ENCODE data around the gene CCDC146. TPM values are rescaled to one million over a fixed set of nuclear protein-coding genes. Genes with fewer than 3 reads are reported as not detected.
"Not testable (repeated sequence)": the region's sequence is repeated elsewhere in the genome, so short reads cannot be mapped to it uniquely, and the experiment has no call there.

The CCDC146 gene
- total and polyA plus RNA-seq, 2 donors: 8.7 to 15.6 TPM

- DNase-seq (ENCODE audit: low read depth in 6 of 9, low spot score in 9 of 9): no peak
- 93% methylated on average over 1 of the region's 1 CpG for WGBS
Measured at GRCh38 chr7:77226357-77226839, 104.0 kb downstream of the CCDC146 start.

GRCh38 chr7:77228795-77229194 lies 106.4 kb downstream of the CCDC146 start:
- H3K9me3 ChIP-seq (ENCODE audit: control insufficient read depth in 2 of 2, insufficient read depth in 1 of 2, low read length in 1 of 2); H3K36me3 ChIP-seq (ENCODE audit: control insufficient read depth in 2 of 2, insufficient read depth in 2 of 2, low read length in 1 of 2); H3K4me3 ChIP-seq (ENCODE audit: low read length in 2 of 2); H3K27me3 ChIP-seq (ENCODE audit: control insufficient read depth in 2 of 2, insufficient read depth in 1 of 2, low read length in 1 of 2); H3K27ac ChIP-seq (ENCODE audit: low read depth in 1 of 2, low read length in 1 of 2); H3K4me1 ChIP-seq (ENCODE audit: control insufficient read depth in 2 of 2, insufficient read depth in 2 of 2, low read length in 2 of 2); DNase-seq (ENCODE audit: low read depth in 6 of 9, low spot score in 9 of 9): not testable (repeated sequence)

More at GRCh38 chr7:77226357-77226839, 104.0 kb downstream of the CCDC146 start:
- no peak overlapping the region for H3K27ac ChIP-seq (ENCODE audit: low read depth in 1 of 2, low read length in 1 of 2)
- no peaks in the 10 kb centered on the region for H3K9me3 ChIP-seq (ENCODE audit: control insufficient read depth in 2 of 2, insufficient read depth in 1 of 2, low read length in 1 of 2)
- H3K4me1 ChIP-seq (ENCODE audit: control insufficient read depth in 2 of 2, insufficient read depth in 2 of 2, low read length in 2 of 2): peaks cover 11 to 30% of the 10 kb centered on the region in 2 donors
- H3K4me3 ChIP-seq (ENCODE audit: low read length in 2 of 2): no peak overlapping the region
- no peaks in the 10 kb centered on the region for H3K27me3 ChIP-seq (ENCODE audit: control insufficient read depth in 2 of 2, insufficient read depth in 1 of 2, low read length in 1 of 2)
- no peaks in the 10 kb centered on the region for H3K36me3 ChIP-seq (ENCODE audit: control insufficient read depth in 2 of 2, insufficient read depth in 2 of 2, low read length in 1 of 2)

GRCh38 chr7:77232467-77232866 lies 110.1 kb downstream of the CCDC146 start:
- H3K9me3 ChIP-seq (ENCODE audit: control insufficient read depth in 2 of 2, insufficient read depth in 1 of 2, low read length in 1 of 2): no peaks in the 10 kb centered on the region

GRCh38 chr7:77235276-77235675 lies 112.9 kb downstream of the CCDC146 start:
- 98% methylated on average over 2 of the region's 2 CpGs for WGBS

More at GRCh38 chr7:77232467-77232866, 110.1 kb downstream of the CCDC146 start:
- Histone ChIP-seq H3K27ac (ENCODE audit: low read depth in 1 of 2, low read length in 1 of 2) (no peak overlapping the region), H3K36me3 (ENCODE audit: control insufficient read depth in 2 of 2, insufficient read depth in 2 of 2, low read length in 1 of 2) (no peaks in the 10 kb centered on the region), H3K4me1 (ENCODE audit: control insufficient read depth in 2 of 2, insufficient read depth in 2 of 2, low read length in 2 of 2) (no peaks in the 10 kb centered on the region), H3K27me3 (ENCODE audit: control insufficient read depth in 2 of 2, insufficient read depth in 1 of 2, low read length in 1 of 2) (no peaks in the 10 kb centered on the region), H3K4me3 (ENCODE audit: low read length in 2 of 2) (no peak overlapping the region)
- 99% methylated on average over 2 of the region's 2 CpGs for WGBS
- no peak for DNase-seq (ENCODE audit: low read depth in 6 of 9, low spot score in 9 of 9)

GRCh38 chr7:77238703-77239136 lies 116.3 kb downstream of the CCDC146 start:
- H3K27ac ChIP-seq (ENCODE audit: low read depth in 1 of 2, low read length in 1 of 2): no peak overlapping the region

More at GRCh38 chr7:77235276-77235675, 112.9 kb downstream of the CCDC146 start:
- Histone ChIP-seq H3K27ac (ENCODE audit: low read depth in 1 of 2, low read length in 1 of 2) (no peak overlapping the region), H3K9me3 (ENCODE audit: control insufficient read depth in 2 of 2, insufficient read depth in 1 of 2, low read length in 1 of 2) (no peaks in the 10 kb centered on the region), H3K27me3 (ENCODE audit: control insufficient read depth in 2 of 2, insufficient read depth in 1 of 2, low read length in 1 of 2) (no peaks in the 10 kb centered on the region), H3K4me1 (ENCODE audit: control insufficient read depth in 2 of 2, insufficient read depth in 2 of 2, low read length in 2 of 2) (peaks cover 4% of the 10 kb centered on the region in 2 donors), H3K4me3 (ENCODE audit: low read length in 2 of 2) (no peak overlapping the region), H3K36me3 (ENCODE audit: control insufficient read depth in 2 of 2, insufficient read depth in 2 of 2, low read length in 1 of 2) (no peaks in the 10 kb centered on the region)
- no peak for DNase-seq (ENCODE audit: low read depth in 6 of 9, low spot score in 9 of 9)

GRCh38 chr7:77239471-77239870 lies 117.1 kb downstream of the CCDC146 start:
- no peaks in the 10 kb centered on the region for H3K27me3 ChIP-seq (ENCODE audit: control insufficient read depth in 2 of 2, insufficient read depth in 1 of 2, low read length in 1 of 2)
- peak in 1 of 9 donors; percentile 25 for DNase-seq (ENCODE audit: low read depth in 6 of 9, low spot score in 9 of 9)
- WGBS: 65% methylated on average over 3 of the region's 3 CpGs
- H3K36me3 ChIP-seq (ENCODE audit: control insufficient read depth in 2 of 2, insufficient read depth in 2 of 2, low read length in 1 of 2): no peaks in the 10 kb centered on the region
- no peaks in the 10 kb centered on the region for H3K9me3 ChIP-seq (ENCODE audit: control insufficient read depth in 2 of 2, insufficient read depth in 1 of 2, low read length in 1 of 2)
- H3K4me1 ChIP-seq (ENCODE audit: control insufficient read depth in 2 of 2, insufficient read depth in 2 of 2, low read length in 2 of 2): peaks cover 4 to 7% of the 10 kb centered on the region in 2 donors
- H3K27ac ChIP-seq (ENCODE audit: low read depth in 1 of 2, low read length in 1 of 2): no peak overlapping the region
- no peak overlapping the region for H3K4me3 ChIP-seq (ENCODE audit: low read length in 2 of 2)

More at GRCh38 chr7:77238703-77239136, 116.3 kb downstream of the CCDC146 start:
- 91% methylated on average over 2 of the region's 2 CpGs for WGBS
- H3K9me3 ChIP-seq (ENCODE audit: control insufficient read depth in 2 of 2, insufficient read depth in 1 of 2, low read length in 1 of 2): no peaks in the 10 kb centered on the region
- H3K4me1 ChIP-seq (ENCODE audit: control insufficient read depth in 2 of 2, insufficient read depth in 2 of 2, low read length in 2 of 2): peaks cover 4 to 7% of the 10 kb centered on the region in 2 donors
- no peaks in the 10 kb centered on the region for H3K36me3 ChIP-seq (ENCODE audit: control insufficient read depth in 2 of 2, insufficient read depth in 2 of 2, low read length in 1 of 2)
- no peak overlapping the region for H3K4me3 ChIP-seq (ENCODE audit: low read length in 2 of 2)
- peak in 2 of 9 donors; percentile 21 to 37 for DNase-seq (ENCODE audit: low read depth in 6 of 9, low spot score in 9 of 9)
- no peaks in the 10 kb centered on the region for H3K27me3 ChIP-seq (ENCODE audit: control insufficient read depth in 2 of 2, insufficient read depth in 1 of 2, low read length in 1 of 2)

- Histone ChIP-seq H3K4me1 (ENCODE audit: control insufficient read depth in 2 of 2, insufficient read depth in 2 of 2, low read length in 2 of 2) (peaks cover 4 to 7% of the 10 kb centered on the region in 2 donors), H3K27ac (ENCODE audit: low read depth in 1 of 2, low read length in 1 of 2) (no peak overlapping the region), H3K4me3 (ENCODE audit: low read length in 2 of 2) (no peak overlapping the region), H3K27me3 (ENCODE audit: control insufficient read depth in 2 of 2, insufficient read depth in 1 of 2, low read length in 1 of 2) (no peaks in the 10 kb centered on the region), H3K36me3 (ENCODE audit: control insufficient read depth in 2 of 2, insufficient read depth in 2 of 2, low read length in 1 of 2) (no peaks in the 10 kb centered on the region), H3K9me3 (ENCODE audit: control insufficient read depth in 2 of 2, insufficient read depth in 1 of 2, low read length in 1 of 2) (no peaks in the 10 kb centered on the region)
- no peak for DNase-seq (ENCODE audit: low read depth in 6 of 9, low spot score in 9 of 9)
- WGBS: 98% methylated on average over 2 of the region's 2 CpGs
Measured at GRCh38 chr7:77242068-77242467, 119.7 kb downstream of the CCDC146 start.

GRCh38 chr7:77242554-77242953 lies 120.1 kb downstream of the CCDC146 start:
- Histone ChIP-seq H3K27me3 (ENCODE audit: control insufficient read depth in 2 of 2, insufficient read depth in 1 of 2, low read length in 1 of 2) (no peaks in the 10 kb centered on the region), H3K27ac (ENCODE audit: low read depth in 1 of 2, low read length in 1 of 2) (no peak overlapping the region), H3K4me3 (ENCODE audit: low read length in 2 of 2) (no peak overlapping the region), H3K36me3 (ENCODE audit: control insufficient read depth in 2 of 2, insufficient read depth in 2 of 2, low read length in 1 of 2) (no peaks in the 10 kb centered on the region), H3K4me1 (ENCODE audit: control insufficient read depth in 2 of 2, insufficient read depth in 2 of 2, low read length in 2 of 2) (peaks cover 4 to 7% of the 10 kb centered on the region in 2 donors), H3K9me3 (ENCODE audit: control insufficient read depth in 2 of 2, insufficient read depth in 1 of 2, low read length in 1 of 2) (no peaks in the 10 kb centered on the region)
- 61% methylated on average over 2 of the region's 2 CpGs for WGBS
- DNase-seq (ENCODE audit: low read depth in 6 of 9, low spot score in 9 of 9): no peak

- WGBS: 98% methylated on average over 6 of the region's 6 CpGs
- Histone ChIP-seq H3K9me3 (ENCODE audit: control insufficient read depth in 2 of 2, insufficient read depth in 1 of 2, low read length in 1 of 2) (no peaks in the 10 kb centered on the region), H3K27ac (ENCODE audit: low read depth in 1 of 2, low read length in 1 of 2) (no peak overlapping the region), H3K4me3 (ENCODE audit: low read length in 2 of 2) (no peak overlapping the region), H3K27me3 (ENCODE audit: control insufficient read depth in 2 of 2, insufficient read depth in 1 of 2, low read length in 1 of 2) (no peaks in the 10 kb centered on the region), H3K36me3 (ENCODE audit: control insufficient read depth in 2 of 2, insufficient read depth in 2 of 2, low read length in 1 of 2) (no peaks in the 10 kb centered on the region), H3K4me1 (ENCODE audit: control insufficient read depth in 2 of 2, insufficient read depth in 2 of 2, low read length in 2 of 2) (peaks cover 3 to 7% of the 10 kb centered on the region in 2 donors)
- DNase-seq (ENCODE audit: low read depth in 6 of 9, low spot score in 9 of 9): no peak
Measured at GRCh38 chr7:77244222-77244934, 122.0 kb downstream of the CCDC146 start.
